AG08396 (cell line): ENCODE data around the gene POU4F3.
"Not testable (repeated sequence)": the region's sequence is repeated elsewhere in the genome, so short reads cannot be mapped to it uniquely, and the experiment has no call there.

Experiments
- DNase-seq: peaks from one replicate; pipeline ENCODE4 v3.0.0; 2012; ENCODE audit warnings: low spot score, mixed read lengths

POU4F3 gene, protein sequence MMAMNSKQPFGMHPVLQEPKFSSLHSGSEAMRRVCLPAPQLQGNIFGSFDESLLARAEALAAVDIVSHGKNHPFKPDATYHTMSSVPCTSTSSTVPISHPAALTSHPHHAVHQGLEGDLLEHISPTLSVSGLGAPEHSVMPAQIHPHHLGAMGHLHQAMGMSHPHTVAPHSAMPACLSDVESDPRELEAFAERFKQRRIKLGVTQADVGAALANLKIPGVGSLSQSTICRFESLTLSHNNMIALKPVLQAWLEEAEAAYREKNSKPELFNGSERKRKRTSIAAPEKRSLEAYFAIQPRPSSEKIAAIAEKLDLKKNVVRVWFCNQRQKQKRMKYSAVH

DNA sequence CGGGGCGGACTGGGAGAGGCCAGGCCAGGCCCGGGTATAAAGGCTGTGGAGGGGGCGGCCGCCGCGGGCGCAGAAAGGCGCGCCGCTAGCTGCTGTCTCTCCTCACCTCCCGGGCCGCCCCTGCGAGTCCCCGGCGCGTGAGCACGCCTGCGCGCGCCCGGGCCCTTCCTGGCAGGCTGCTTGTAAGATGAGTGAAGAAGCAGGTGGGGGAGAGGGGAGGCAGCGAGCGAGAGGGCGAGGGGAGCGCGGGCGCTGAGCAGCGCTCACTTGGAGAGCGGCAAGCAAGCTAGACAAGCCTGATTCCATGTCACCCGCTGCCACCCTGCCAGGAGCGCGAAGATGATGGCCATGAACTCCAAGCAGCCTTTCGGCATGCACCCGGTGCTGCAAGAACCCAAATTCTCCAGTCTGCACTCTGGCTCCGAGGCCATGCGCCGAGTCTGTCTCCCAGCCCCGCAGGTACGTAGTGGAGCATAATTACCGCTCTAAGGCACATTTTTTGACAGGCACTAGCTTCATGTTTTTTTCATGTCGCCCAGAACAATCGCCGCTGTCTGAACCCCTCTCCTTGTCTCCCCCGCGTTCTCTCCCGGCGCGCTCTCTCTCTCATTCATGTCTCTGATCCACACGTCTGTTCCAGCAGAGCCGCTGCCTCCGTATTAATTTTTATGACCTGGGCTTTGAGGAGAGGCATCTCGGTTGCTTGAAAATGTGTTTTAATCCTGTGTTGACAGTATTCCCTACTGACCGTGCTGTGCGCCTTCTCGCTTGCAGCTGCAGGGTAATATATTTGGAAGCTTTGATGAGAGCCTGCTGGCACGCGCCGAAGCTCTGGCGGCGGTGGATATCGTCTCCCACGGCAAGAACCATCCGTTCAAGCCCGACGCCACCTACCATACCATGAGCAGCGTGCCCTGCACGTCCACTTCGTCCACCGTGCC is at the start of gene POU4F3:
TSS of gene POU4F3 (plus strand) at position 66 of the 941 bp plus-strand sequence. CDS start at position 340, 274 bp downstream.
- DNase-seq: no peak

DNA sequence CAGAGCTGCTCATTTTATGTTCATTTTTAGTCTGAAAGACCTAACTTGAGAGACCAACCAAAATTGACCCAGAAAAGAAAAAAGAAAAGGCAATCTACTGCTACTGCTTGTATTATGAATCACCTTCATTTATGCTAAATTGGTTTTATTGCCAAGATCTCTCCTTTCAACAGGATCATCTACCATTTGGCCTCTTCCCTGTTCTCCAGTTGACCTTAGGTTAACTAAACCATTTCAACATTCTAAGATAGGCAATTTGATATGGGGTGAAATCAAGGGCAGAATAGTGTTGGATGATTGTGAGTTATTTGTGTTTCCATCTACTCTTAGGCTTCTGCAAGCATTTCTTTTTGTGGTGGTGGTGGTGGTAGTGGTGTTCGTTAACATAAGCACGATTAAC is 48.3 kb upstream of the POU4F3 start:
- no peak for DNase-seq

DNA sequence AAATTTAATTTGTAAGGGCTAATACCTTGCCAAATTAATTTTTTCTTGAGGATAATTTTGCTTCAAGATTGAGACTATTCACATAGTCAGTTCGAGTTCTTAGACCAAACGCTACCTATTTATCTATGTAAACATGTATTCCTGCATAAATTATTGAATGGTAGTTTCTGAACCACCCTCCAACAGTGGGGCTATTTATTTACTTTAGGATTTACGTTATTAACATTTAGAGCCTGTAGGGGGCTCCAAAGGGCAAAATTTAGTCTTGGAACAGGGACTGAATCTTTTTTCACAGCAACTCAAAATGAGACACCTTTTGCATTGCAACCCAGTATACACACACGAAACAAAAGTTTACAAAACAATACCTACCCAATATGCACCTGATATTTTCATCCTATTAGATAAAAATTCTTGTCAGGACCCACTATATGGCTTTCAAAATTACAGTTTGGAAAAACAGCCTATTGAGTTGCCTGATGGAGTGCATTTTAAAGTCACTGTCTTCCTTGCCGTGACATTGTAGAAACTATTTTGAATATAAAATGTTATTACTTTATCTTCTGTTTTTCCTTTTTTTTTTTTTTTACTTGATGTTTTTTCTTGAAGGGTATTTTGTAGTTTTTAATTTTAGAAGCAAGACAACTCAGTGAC is 47.1 kb upstream of the POU4F3 start:
- peak; percentile 38 for DNase-seq

DNA sequence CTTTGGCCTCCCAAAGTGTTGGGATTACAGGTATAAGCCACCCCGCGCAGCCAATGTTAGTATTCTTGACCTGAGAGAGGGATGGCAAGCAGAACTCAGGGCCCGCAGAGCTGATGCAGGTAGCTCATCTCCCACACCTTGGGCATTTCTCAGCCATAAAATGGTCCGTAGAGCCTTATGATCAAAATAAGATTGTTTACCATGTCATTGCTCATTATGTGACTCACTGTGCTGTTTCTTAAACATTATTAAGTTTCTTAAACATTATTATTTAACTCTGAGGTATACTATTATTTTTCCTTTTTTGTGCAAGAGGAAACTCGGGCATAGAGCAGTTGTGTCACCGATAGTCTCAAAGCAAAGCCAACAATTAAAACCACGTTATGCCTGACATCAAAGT is 42.4 kb upstream of the POU4F3 start:
- DNase-seq: no peak

DNA sequence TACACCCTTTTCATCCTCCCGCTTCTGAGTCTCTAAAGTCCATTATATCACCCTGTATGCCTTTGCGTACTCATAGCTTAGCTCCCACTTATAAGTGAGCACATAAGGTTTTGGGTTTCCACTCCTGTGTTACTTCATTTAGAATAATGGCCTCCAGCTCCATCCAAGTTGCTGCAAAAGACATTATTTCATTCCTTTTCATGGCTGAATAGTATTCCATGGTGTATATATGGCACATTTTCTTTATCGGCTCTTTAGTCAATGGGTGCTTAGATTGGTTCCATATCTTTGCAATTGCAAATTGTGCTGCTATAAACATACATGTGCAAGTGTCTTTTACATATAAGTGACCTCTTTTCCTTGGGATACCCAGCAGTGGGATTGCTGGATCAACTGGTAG is 39.7 kb upstream of the POU4F3 start:
- DNase-seq: not testable (repeated sequence)

DNA sequence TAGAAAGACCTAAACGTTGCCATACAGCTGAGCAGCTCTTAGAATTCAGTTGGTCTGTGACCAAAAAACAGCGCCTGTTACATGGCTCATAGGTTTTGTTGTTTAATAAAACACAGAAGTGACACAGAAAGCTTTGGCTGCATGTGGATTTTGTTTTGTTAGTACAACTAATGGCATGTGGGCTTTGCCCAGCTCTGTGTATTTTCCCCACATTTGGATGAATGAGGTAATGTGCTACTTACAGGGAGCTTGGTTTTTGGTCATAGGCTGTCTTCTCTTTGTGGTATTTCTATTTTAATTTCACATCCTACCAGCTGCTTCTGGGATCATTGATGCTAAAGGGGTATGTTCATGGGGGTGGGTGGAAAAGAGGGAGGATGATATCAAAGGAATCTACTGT is 37.0 kb upstream of the POU4F3 start:
- DNase-seq: no peak

DNA sequence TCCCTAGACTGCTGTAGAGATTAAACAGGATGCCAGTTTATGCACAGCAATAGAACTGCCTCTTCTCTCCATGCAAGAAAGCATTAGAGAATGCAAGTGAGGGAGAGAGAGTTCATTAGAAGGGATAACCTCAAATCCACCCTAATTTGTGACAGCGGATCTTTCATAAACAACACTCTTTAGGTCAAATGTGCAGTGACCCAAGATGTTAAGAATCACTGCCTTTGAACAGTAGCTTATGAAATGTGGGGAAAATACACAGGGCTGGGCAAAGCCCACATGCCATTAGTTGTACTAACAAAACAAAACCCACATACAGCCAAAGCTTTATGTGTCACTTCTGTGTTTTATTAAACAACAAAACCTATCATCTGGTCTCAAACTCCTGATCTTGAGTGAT is 36.2 kb upstream of the POU4F3 start:
- DNase-seq: no peak

DNA sequence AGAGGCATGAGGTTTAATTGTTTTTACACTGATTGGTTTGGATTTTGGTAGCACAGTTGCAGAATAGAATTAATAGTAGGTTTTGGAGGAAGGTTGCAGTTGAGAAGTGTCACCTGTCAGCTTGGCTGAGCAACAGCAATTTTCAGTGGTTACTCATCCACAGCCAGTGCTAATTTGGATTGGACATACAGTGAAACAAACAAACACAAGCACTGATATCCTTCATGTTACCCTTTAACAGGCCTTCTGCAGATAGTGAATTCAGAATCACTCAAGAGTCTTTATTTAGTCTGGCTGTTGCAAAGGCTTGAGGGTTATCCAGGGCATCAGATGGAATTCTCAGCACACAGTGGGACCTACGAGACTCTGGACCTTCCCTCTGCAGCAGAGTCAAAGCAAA is 31.8 kb upstream of the POU4F3 start:
- DNase-seq: no peak

DNA sequence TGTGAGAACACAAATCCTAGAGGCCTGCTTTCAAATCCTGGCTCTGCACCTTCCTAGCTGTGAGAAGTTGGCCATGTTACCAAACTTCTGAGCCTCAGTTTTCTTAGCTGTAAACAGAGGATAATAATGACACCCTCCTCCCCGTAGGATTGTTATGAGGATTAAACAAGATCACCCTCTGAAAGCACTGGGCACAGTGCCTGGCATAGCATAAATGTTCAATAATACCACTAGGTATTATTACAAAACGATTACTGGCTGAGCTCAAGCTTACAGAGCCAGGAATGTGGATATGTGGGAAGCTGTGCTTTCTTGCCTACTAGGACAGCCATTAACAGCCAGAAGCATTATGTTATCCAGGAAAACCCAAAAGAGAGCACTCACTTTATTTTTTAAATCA is 30.8 kb upstream of the POU4F3 start:
- no peak for DNase-seq

DNA sequence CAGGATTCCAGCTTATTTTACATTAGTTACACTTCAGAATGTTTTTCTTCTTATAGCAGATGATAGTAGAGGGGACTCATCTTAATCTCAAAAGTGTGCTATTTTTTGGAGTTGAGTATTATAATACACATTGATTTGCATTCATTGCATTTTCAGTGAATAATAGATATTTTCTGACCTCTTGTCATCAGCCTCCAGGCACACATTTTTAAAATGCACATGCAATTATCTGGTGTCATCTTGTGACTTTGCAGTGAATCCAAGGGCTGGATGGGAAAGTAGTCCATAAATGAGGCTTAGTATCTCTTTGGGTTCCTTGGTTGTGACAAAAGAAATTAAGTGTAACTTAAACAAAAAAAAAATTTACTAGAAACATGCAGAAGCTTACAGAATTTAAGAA is 28.1 kb upstream of the POU4F3 start:
- DNase-seq: no peak

DNA sequence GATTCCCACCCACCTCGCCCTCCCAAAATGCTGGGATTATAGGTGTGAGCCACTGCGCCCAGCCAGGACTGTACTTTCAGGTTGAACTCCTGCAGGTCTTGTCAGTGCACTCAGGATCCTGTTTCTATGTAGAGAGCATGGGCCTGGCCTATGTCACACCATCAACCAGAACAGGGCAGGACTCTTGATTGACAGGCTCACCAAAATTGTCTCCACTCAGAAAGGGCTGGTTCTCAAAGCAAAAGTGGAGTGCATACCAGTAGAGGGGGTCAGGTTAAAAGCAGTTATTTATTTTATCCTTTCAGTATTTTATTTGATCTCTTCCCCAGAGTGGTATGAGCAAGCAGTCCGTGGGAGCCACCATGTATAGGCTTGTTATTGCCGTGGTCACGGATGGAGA is 27.4 kb upstream of the POU4F3 start:
- no peak for DNase-seq

DNA sequence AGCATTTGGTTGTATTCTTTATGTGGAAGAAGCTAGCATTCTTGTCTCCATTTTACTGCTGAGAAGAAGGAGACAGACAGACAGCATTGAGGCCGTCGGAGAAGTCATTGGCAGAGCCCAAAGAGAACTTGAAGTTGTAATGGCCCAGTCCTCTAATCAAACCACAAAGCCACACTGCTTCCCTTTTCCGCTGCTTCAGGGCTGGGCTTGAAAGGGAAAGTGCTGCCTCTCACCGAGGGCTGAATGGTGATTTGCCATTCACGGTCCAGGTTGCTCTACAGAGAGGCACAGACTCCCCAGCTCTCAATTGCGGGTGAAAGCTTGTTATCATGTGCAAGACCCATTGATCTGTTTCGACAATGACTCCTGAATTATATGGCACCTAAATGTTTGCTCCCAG is 25.6 kb upstream of the POU4F3 start:
- no peak for DNase-seq

DNA sequence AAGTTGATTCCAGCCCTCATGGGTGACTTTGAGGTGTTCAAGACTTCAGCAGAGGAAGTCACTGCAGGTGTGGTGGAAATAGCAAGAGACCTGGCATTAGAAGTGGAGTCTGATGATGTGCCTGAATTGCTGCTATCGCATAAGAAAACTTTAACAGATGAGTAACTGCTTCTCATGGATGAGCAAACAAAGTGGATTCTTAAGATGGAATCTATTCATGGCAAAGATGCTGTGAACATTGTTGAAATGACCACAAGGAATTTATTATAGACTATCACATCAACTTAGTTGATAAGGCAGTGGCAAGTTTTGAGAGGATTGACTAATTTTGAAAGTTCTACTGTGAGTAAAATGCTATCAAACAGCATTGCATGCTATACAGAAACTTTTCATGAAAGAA is 17.1 kb upstream of the POU4F3 start:
- DNase-seq: no peak

DNA sequence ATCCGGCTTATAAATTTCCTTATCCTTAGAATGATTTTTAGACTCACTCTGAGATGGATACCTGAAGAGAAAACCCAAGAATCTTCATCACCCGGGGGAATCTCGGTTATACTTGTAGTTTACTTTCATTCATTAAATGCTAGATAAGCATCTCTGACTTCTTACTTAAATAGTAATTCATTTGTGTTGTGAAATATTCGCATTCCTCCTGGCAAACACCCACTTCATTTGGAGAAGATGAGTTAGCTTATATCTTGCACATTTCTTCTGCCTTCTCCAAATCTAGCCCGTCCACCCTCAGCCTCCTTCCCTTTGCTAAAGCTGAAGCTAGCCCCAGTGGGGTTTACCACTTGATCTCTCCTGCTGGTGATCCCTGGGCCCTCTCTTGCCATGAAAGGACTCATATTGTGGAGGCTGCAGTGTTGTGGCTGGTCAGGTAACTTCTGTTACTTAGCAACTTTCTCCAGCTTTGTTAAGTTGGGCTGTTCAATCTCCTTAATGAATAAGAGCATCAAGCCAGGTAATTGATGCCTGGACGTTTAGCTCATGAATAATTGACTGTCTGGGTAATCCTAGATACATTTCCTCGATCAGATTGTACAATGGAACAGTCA is 11.3 kb upstream of the POU4F3 start:
- DNase-seq: no peak

DNA sequence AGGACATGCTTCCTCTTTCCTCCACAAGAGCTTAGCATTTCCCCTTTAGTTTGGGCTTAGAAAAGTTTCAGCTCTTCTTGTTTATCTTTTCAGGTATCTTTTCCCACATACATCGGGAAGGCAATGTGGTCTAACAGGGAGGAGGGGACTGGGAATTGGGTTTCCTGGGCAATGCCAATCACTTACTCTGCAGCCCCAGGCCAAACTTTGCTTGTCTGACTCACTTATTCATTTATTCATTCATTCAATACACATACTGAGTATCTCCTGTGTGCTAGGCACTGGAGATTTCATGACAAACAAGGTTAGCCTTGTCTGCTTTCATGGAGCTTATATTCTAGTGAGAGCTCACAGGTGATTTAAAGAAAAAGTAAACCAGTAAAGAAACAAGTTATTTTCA is 10.7 kb upstream of the POU4F3 start:
- no peak for DNase-seq

DNA sequence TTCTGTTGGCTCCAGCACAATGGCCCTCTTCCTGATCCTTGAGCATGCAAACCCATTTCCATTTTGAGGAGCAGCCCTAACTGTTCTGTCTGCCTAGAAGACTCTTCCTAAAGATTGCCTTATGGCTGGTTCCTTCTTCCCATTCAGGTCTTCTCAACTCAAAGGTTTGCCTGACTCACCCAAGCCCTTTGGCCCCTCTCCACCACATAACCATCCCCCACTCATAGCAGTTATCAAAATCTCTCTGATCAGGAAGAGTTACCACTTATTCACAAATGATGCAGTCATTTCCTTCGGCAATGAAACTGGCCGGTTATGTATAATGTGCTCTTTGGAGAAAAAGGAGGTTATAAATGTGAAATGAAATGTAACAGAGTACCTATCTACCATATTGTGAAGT is 8.9 kb upstream of the POU4F3 start:
- DNase-seq: no peak

DNA sequence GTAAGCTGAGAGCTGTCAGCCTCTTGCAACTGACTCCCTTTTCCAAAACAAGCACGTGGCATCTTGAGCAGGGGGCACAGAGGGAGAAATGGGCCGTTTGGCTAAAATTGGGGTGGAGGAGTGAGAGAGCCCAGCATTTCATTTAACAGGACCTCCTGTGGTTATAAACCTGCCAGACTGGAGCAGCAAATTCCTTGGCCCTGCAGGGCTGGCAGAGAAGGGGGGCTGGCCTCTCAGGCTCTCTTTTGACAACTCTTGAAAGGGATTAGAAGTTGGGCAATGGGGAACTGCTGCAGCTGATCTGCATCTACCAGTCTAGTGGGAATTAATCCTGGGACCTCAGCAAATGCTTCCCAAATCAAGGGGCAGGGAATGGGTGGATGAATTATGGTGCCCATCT is 7.2 kb upstream of the POU4F3 start:
- DNase-seq: no peak

DNA sequence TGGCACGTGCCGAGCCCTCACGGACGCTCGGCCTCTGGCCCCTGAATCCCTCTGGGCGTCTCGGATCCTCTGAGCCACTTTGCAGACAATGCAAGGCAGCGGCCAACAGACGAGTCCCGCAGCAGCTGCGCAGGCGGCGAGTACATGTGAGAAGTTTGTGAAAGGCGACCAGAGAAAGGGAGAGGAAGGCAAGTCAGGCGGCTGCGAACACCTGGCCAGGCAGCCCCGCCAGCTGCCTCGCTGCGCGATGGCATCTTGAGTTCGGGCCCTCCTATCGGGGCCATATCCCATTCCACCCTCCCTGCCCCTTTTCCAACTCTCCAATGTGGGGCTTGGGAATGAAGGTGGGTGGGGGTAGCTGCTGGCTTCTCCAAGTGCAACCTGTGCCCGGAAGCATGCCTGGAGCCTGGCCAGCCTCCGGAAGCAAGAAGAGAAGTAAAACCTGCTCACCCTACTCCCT is 4.5 kb upstream of the POU4F3 start:
- no peak for DNase-seq

DNA sequence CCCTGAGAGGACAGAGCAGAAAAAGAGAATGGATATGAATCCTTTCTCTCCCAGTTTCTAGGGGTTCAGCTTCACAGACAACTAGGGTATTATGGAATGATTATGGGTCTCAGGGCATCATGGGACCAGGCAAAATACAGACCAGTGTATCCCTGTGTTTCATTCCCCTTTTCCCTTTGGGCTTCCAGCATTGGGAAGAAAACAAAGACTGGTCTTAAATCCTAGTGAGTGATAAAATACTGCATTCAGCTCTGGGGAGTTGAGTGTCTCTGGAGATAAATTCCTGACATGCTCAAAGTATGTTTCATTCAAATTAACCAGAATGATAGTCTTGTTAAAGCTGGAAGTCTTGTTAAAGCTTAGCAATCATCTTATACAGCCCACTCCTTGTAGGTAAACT is 2.4 kb upstream of the POU4F3 start:
- DNase-seq: no peak

DNA sequence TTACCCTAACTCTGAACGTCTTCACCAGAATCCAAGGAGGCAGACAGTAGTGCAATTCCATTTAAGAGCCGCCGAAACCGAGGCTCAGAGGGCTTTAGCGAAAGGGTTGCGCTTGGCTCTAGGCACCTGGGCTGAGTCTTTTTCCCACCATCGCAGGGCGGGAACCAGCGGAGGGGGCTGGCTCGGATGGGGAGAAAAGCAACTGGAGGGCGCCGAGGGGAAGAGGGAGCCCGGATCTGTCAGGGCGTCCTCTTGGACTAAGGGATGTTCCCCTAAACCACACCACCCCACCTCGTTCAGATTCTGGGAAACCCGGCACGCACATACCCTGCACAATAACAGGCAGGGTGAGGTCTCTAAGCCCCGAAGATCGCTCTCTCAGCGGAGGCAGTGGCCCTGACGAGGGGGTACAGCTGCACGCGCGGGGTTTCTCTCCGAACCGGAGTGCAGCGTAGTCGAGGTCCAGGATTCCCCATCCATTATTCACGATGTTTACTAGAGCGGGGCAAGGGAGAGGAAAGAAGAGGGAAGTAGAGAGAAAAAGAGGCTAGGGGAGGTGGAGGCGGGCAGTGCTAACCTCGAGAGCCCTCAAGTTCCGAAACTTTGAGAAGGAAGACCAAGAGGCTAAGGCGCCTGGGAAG is 1.3 kb upstream of the POU4F3 start:
- no peak for DNase-seq

DNA sequence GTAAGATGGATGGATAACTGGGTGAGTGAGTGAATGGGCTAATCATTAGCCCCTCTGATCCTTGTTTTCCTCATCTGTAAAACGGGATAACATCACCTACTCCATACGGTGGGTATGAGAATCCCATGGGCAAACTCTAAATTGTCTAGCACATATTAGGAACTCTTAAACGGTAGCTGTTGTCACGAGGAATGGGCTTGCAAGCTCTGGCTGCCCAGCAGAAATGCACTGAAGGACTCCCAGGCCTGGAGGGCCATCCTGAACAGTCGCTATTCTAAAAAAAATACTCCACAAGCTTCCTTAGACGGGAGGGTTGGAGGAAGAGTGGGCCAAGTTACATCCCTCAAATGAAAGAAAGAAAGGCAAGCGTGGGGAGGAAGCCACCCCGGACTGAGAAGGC is 711 bp upstream of the POU4F3 start:
- no peak for DNase-seq
